ENCODE measurements around the gene NR5A1. TPM values are rescaled to one million over a fixed set of nuclear protein-coding genes. Genes with fewer than 3 reads are reported as not detected.

The NR5A1 gene
- total and polyA plus RNA-seq, 2 of the 13 experiments (the other 11 are each of a cell fraction or from before 2014, with no cell fraction given), result 28.9 to 44.7 TPM

GRCh38 chr9:124551472-124552272 lies 44.5 kb upstream of the NR5A1 start (continued):
- TF ChIP-seq GPN1 (CRISPR knock-in tag; IDR thresholded peaks at IDR 0.05; ENCODE audit: borderline replicate concordance) (no peak), SMAD3 (CRISPR knock-in tag; IDR thresholded peaks at IDR 0.05) (0 out of 2 replicates have a peak, but pooled peaks have one; percentile 45), TBL1XR1 (IDR thresholded peaks at IDR 0.05; ENCODE audit: borderline replicate concordance, low read length, partially characterized antibody) (no peak), ZNF839 (CRISPR knock-in tag; IDR thresholded peaks at IDR 0.05; ENCODE audit: borderline replicate concordance) (no peak), PITX1 (CRISPR knock-in tag; IDR thresholded peaks at IDR 0.05) (peak; percentile 64; the same call in 1 of the 2 replicates), RFX1 (IDR thresholded peaks at IDR 0.05) (no peak), ZNF34 (CRISPR knock-in tag; IDR thresholded peaks at IDR 0.05; ENCODE audit: borderline replicate concordance) (no peak), DMTF1 (CRISPR knock-in tag; IDR thresholded peaks at IDR 0.05) (no peak)
- TF ChIP-seq, protein P1, sequence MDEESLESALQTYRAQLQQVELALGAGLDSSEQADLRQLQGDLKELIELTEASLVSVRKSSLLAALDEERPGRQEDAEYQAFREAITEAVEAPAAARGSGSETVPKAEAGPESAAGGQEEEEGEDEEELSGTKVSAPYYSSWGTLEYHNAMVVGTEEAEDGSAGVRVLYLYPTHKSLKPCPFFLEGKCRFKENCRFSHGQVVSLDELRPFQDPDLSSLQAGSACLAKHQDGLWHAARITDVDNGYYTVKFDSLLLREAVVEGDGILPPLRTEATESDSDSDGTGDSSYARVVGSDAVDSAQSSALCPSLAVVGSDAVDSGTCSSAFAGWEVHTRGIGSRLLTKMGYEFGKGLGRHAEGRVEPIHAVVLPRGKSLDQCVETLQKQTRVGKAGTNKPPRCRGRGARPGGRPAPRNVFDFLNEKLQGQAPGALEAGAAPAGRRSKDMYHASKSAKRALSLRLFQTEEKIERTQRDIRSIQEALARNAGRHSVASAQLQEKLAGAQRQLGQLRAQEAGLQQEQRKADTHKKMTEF (CRISPR knock-in tag; IDR thresholded peaks at IDR 0.05), result no peak
- TF ChIP-seq, protein P2, sequence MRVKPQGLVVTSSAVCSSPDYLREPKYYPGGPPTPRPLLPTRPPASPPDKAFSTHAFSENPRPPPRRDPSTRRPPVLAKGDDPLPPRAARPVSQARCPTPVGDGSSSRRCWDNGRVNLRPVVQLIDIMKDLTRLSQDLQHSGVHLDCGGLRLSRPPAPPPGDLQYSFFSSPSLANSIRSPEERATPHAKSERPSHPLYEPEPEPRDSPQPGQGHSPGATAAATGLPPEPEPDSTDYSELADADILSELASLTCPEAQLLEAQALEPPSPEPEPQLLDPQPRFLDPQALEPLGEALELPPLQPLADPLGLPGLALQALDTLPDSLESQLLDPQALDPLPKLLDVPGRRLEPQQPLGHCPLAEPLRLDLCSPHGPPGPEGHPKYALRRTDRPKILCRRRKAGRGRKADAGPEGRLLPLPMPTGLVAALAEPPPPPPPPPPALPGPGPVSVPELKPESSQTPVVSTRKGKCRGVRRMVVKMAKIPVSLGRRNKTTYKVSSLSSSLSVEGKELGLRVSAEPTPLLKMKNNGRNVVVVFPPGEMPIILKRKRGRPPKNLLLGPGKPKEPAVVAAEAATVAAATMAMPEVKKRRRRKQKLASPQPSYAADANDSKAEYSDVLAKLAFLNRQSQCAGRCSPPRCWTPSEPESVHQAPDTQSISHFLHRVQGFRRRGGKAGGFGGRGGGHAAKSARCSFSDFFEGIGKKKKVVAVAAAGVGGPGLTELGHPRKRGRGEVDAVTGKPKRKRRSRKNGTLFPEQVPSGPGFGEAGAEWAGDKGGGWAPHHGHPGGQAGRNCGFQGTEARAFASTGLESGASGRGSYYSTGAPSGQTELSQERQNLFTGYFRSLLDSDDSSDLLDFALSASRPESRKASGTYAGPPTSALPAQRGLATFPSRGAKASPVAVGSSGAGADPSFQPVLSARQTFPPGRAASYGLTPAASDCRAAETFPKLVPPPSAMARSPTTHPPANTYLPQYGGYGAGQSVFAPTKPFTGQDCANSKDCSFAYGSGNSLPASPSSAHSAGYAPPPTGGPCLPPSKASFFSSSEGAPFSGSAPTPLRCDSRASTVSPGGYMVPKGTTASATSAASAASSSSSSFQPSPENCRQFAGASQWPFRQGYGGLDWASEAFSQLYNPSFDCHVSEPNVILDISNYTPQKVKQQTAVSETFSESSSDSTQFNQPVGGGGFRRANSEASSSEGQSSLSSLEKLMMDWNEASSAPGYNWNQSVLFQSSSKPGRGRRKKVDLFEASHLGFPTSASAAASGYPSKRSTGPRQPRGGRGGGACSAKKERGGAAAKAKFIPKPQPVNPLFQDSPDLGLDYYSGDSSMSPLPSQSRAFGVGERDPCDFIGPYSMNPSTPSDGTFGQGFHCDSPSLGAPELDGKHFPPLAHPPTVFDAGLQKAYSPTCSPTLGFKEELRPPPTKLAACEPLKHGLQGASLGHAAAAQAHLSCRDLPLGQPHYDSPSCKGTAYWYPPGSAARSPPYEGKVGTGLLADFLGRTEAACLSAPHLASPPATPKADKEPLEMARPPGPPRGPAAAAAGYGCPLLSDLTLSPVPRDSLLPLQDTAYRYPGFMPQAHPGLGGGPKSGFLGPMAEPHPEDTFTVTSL (CRISPR knock-in tag; IDR thresholded peaks at IDR 0.05; ENCODE audit: borderline replicate concordance), result no peak
- TF ChIP-seq, protein P3, sequence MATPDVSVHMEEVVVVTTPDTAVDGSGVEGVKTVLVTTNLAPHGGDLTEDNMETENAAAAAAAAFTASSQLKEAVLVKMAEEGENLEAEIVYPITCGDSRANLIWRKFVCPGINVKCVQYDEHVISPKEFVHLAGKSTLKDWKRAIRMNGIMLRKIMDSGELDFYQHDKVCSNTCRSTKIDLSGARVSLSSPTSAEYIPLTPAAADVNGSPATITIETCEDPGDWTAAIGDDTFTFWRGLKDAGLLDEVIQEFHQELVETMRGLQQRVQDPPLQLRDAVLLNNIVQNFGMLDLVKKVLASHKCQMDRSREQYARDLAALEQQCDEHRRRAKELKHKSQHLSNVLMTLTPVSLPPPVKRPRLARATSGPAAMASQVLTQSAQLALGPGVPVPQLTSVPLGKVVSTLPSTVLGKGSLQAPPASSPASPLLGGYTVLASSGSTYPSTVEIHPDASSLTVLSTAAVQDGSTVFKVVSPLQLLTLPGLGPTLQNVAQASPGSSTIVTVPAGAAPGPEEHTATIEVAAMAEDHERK (CRISPR knock-in tag; IDR thresholded peaks at IDR 0.05; ENCODE audit: low read depth), result no peak
- TF ChIP-seq, protein P4, sequence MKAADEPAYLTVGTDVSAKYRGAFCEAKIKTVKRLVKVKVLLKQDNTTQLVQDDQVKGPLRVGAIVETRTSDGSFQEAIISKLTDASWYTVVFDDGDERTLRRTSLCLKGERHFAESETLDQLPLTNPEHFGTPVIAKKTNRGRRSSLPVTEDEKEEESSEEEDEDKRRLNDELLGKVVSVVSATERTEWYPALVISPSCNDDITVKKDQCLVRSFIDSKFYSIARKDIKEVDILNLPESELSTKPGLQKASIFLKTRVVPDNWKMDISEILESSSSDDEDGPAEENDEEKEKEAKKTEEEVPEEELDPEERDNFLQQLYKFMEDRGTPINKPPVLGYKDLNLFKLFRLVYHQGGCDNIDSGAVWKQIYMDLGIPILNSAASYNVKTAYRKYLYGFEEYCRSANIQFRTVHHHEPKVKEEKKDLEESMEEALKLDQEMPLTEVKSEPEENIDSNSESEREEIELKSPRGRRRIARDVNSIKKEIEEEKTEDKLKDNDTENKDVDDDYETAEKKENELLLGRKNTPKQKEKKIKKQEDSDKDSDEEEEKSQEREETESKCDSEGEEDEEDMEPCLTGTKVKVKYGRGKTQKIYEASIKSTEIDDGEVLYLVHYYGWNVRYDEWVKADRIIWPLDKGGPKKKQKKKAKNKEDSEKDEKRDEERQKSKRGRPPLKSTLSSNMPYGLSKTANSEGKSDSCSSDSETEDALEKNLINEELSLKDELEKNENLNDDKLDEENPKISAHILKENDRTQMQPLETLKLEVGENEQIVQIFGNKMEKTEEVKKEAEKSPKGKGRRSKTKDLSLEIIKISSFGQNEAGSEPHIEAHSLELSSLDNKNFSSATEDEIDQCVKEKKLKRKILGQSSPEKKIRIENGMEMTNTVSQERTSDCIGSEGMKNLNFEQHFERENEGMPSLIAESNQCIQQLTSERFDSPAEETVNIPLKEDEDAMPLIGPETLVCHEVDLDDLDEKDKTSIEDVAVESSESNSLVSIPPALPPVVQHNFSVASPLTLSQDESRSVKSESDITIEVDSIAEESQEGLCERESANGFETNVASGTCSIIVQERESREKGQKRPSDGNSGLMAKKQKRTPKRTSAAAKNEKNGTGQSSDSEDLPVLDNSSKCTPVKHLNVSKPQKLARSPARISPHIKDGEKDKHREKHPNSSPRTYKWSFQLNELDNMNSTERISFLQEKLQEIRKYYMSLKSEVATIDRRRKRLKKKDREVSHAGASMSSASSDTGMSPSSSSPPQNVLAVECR (CRISPR knock-in tag; IDR thresholded peaks at IDR 0.05; ENCODE audit: borderline replicate concordance), result no peak
